GM21381 (cell line): ENCODE results near the gene JAG2.

Experiments used
- ATAC-seq: cut with Tn5 transposase; IDR thresholded peaks from one replicate; pipeline ENCODE4 v1.9.1; 2021; ENCODE audit warnings: mild to moderate bottlenecking, moderate library complexity; ENCODE audit not compliant: unreplicated experiment

The JAG2 gene

DNA sequence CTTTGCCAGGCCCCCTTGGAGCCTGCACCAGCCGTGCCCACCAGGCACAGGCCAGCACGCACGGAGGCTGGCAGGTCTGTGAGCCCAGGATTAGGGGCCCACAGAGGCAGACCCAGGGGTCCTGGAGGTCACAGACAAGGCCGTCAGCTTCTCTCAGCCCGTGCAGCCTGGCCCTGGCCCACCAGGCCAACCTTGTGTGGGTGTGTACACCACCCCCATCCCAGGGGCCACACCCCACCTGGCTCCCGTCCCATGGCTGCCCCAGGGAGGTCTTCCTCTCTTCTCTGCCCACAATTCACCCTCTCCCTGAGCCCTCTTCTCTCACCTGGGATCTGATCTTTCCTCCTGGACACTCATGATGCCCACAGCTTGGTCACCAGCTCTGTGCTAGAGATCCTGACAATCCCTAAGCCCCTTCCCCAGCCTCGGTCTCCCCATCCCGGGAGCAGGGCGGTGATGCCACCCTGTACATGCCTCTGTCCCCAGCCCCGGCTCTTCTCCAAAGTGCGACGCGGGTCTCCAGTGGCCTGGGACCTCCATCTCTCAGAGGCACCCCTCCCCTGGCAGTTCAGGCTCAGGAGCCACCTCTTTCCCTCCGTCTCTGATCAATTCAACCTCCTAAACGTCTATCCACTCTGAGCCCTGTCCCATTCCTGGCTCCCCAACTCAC, 72.2 kb downstream of the JAG2 start:
- ATAC-seq, result no peak

DNA sequence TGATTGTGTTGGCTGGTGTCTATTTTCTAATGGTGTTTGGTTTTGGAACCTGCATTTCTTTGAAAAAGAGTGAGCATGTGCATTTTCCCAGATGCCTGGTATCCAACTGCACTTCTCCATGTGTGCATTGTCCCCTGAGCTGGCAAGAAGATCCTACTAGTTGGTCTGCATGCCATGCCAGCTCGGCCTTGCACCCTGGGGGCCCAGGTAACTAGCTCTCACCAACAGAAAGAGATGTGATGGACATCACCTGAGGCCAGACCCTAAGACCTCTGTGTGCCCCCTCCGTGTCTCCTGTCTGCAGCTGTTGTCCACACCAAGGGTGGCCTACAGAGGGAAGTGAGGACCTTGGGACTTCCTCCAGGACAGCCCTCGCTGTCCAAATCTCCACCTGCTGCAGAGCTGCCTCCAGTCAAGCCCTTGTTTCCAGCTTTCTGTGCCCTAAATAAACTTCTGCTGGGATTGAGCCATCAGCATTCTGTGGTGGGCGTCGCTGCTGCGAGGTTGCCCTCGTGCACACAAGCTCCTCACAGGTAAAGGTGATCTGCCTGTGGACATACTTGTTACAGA, 73.3 kb downstream of the JAG2 start:
- no peak for ATAC-seq

DNA sequence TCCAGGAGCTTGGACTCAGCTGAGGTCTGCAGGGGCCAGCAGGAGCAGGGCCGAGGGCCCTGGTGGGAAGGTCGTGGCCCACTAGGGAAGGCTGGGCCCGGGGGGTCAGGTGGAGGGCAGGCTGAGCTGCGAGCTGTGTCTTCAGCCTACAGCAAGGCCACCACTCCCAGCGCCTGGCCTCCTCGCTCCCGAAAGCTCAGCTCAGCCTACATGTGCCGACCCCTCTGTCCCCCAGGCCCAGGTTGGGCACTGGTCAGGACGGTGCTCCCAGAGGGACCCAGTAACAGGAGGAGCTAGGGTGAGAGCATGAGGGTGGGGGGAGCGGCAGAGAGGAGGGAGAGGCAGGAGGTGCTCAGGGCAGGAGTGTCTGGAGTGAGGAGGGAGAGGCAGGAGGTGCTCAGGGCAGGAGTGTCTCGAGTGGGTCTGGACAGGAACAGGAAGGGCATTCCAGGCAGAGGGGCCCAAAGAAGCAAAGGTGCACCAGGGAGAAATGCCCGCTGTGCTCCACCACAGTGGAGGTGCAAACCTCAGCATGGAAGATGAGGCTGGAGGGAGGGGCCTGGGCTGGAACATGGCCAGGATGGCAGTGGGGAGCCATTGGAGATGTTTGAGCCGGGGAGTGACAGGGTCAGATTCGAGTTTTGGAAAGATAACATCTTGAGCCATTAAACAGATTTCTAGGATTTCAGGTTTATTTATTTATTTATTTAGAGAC, 74.2 kb downstream of the JAG2 start:
- no peak for ATAC-seq

DNA sequence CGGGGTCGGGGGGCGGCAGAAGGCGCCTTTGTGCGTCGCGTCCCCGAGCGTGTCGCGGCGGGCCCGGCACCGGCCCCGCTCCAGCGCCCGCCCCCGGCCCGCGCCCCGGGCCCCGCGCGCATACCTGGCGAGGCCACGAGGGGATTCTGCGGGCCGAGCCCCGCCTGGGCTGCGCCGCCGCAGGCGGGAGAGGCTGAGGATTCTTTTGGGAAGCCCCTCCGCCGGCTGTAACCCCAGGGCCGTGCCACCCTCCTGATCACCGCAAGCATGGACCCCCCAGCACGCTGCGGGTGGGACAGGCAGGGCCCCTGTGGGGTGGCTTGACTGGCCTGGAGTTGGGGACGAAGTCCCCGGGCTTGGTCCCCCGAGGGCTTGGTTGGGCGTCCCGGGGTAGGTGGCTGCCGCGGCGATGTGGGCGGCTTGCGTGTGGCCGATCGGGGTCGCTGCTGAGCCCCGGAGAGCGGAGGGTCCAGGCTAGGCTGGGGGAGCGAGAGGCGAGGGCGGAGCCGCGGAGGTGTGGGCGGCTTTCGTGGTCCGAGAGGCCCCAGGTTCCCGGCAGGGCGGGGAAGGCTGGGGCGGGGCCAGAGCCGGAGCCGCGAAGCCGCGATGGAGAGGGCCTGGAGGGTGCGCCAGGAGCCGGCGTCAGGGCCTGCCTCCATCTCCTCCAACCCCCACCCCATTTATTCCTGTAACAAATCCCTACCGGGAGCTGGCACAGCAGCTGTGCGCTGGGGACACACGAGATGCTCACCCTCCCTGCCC, 75.0 kb downstream of the JAG2 start:
- ATAC-seq, result peak; percentile 60

DNA sequence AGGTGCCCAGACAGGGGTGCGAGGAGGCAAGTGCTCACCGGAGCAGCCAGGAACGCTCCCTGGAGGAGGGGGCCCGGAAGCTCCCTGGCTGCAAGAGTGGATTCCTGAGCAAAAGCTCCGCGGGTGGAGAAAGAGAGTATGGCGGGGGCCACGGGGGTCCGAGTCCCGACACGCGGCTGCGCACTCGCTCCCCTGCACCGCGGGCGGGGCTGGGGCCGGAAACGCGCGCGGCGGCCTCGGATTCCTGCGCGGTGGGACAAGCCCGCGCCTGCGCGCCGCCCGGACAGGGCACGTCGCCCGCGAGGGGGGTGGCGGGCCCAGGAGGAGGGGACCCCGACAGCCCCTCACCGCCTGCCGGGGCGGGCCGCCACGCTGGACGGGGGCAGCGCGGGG, 75.5 kb downstream of the JAG2 start:
- peak; percentile 34 for ATAC-seq

DNA sequence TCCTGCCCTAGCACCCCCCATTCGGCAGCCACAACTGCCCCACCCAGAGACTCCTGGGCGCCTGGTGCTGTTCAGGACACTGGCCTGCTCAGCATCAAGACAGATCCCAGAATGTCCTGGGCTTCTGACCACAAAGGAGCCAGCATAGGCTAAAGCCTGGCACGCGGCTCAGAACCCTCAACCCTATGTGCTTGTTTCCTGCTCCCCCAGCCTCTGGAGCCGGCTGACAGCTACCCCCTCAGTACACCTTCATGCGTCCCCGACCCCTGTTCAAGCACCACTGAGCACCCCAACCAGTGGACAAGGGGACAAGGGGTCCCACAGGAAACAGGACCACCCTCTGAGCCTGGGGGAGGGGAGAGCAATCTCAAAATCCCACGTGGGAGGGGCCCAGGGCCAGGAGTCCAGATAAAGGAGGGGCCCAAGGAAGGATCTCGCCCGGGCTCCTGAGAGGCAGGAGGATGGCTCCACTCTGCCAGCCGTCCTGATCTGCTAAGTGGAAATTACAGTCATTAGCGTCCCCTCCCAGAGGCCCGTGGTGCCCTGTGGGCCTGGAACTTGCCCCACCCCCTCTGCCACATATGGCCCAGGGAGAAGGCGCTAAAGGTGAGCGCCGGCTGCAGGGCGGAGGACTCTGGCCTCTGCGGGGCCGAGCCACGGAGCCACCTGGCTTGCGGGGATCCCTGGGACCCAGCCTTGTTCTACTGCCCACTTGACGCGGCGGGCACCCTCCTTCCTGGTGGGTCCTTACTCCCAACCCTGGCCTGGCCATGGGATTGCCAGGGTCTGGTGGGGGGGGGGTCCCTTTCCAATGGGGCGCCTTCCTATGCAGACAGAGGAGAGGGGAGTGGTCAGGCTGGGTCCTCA, 76.2 kb downstream of the JAG2 start:
- no peak for ATAC-seq

DNA sequence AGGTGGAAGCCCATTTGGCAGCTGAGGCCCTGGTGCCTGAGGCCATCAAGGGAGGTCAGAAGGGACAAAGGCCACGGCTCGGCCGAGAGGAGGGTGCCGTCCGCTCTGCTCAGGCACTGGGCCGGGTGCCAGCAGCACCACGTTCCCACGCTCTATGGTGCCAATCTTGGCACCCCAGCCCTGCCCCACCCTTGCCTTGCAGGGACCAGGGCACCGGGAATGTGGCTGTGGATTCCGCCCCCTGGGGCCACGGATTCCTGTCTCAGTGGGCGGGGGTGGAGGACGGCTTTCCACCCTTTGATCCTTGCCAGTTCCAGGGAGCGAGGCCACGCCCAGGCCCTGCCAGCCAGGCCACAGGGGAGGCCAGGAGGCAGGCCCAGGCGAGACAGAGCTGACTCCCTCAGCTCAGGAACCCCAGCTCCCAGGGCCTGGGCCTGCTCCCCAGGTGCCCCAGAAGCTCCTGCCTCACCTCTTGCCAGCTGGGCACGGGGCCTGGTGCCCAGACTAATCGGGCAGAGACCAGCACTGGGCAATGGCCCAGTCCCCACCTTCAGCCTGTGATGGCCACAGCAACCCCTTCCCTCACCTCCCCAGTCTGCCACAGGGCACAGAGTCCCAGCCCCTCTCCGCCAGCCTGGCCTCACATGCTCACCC, 76.9 kb downstream of the JAG2 start:
- ATAC-seq, result no peak

DNA sequence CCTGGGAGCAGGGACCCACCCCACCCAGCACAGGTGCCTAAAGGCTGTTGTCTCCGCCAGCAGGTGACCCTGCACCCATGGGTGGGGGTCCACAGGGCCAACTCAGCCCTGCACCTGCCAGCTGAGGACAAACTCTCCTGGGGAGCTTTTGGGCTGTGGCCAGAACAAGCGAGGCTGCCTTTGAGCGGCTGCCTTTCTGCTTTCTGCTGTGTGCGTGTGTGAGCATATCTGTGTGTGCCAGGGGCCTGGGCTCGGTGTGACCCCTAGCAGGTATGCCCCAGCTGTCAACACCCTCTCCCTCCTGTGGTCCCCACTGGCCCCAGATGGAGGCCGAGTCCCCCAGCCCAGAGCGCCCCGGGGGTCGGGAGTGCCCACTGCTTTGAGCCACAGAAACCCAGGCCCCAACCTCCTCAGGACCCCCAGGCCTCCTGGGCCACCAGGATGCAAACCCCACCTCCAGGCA, 77.5 kb downstream of the JAG2 start:
- ATAC-seq, result no peak
